Body of pancreas (tissue), 4 donors: Measurements from ENCODE around the gene NOS3.
A peak's percentile ranks its signal among the peaks of the same experiment; 100 is the strongest.

Experiments used
- CTCF ChIP-seq, 7 experiments: fragments of 450-650 bp in 4 of 7; fragments of 200-600 bp in 3 of 7; sonication (generic) in 3 of 7; IDR thresholded peaks; one replicate each; pipeline ENCODE4 v1.5.1; 2016 to 2019; ENCODE audit warnings: antibody characterized with exemption in 7 of 7
- POLR2A ChIP-seq, 3 donors: fragments of 450-650 bp; IDR thresholded peaks; one replicate each; pipeline ENCODE4 v1.6.1; 2016; ENCODE audit warnings: antibody characterized with exemption in 3 of 3, mild to moderate bottlenecking in 2 of 3

DNA sequence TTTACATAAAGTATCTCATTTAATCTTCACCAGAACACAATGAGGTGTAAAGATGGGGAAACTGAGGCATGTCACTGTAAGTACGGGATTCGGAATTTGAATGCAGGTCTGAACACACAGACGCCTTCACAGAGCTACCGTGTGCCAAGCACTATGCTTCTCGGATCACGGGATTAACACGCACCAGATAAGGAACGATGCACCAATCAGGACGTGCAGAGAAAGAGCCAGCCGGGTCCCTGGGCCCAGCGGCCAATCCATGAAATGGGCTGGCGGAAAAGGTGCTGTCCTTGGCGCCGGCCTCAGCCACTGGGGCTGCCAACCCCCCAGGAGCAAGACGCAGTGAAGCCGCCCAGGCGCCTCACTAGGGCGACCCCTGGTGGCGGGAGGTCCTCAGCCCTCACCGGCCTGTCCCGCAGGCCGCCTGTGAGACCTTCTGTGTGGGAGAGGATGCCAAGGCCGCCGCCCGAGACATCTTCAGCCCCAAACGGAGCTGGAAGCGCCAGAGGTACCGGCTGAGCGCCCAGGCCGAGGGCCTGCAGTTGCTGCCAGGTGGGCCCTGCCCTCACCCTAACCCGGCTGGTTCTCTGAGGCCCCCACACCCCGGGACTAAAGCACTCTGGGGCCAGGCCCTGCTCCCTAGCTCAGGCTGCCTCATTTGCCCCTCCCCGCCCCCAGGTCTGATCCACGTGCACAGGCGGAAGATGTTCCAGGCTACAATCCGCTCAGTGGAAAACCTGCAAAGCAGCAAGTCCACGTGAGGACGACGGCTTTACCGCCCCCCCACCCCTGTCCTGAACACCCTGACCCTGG, 17.9 kb downstream of the NOS3 start:
- TF ChIP-seq POLR2A (IDR thresholded peaks at IDR 0.05): no peak
- peak; percentile 57 to 85 (median 75) for TF ChIP-seq CTCF (IDR thresholded peaks at IDR 0.05)
